NCI-H2081 (cell line): ENCODE data around the gene ZNF277.

Source experiments
- DNase-seq, 2 experiments: peaks; one replicate each; lab custom pipeline; 2025; lab: John Stamatoyannopoulos, UW

Gene ZNF277

DNA sequence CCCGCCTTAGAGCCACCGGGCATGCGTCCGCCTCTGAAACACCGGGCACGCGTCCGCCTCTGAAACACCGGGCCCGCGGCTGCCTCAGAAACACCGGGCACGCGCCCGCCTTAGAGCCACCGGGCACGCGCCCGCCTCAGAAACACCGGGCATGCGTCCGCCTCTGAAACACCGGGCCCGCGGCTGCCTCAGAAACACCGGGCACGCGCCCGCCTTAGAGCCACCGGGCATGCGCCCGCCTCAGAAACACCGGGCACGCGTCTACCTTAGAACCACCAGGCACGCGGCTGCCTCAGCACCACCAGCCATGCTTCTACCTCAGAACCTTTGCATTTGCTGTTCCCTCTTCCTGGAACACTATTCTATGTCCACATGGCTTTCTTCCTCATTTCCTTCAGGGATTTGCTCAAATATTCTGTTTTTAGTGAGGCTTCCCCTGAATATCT lies 185.4 kb downstream of the ZNF277 start:
- peak; percentile 84 to 88 for DNase-seq
